ENCODE data around the gene TTN.
"Not testable (repeated sequence)": the region's sequence is repeated elsewhere in the genome, so short reads cannot be mapped to it uniquely, and the experiment has no call there.

The TTN gene

DNA sequence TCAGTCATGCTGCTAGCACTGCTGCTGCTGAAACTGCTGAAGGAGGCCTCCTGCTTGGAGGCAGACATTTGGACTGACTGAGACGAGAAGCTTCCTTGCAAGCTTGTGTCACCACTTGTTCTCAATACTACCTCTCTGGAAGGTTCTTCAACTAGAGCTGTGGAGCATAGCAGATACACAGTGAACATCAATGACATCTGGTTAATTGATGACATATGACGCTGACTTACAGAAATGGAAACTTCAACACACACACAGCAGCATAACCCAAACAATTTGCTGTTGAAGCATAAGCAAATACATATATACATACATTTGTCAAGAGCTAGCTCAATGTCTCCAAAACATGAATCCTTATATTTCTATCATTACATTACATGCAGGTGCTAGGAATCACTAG lies 279.6 kb downstream of the TTN start:
- no peak for DNase-seq
- in situ Hi-C loops (cut with HindIII; ENCODE audit: low pct_ligation_motif_present, low sequenced_read_pairs) = no loop called here
- no peaks in the 10 kb centered on the region for H3K36me3 ChIP-seq (replicated peaks)
- no peaks in the 10 kb centered on the region for H3K27me3 ChIP-seq (replicated peaks)
- TF ChIP-seq, protein P1, sequence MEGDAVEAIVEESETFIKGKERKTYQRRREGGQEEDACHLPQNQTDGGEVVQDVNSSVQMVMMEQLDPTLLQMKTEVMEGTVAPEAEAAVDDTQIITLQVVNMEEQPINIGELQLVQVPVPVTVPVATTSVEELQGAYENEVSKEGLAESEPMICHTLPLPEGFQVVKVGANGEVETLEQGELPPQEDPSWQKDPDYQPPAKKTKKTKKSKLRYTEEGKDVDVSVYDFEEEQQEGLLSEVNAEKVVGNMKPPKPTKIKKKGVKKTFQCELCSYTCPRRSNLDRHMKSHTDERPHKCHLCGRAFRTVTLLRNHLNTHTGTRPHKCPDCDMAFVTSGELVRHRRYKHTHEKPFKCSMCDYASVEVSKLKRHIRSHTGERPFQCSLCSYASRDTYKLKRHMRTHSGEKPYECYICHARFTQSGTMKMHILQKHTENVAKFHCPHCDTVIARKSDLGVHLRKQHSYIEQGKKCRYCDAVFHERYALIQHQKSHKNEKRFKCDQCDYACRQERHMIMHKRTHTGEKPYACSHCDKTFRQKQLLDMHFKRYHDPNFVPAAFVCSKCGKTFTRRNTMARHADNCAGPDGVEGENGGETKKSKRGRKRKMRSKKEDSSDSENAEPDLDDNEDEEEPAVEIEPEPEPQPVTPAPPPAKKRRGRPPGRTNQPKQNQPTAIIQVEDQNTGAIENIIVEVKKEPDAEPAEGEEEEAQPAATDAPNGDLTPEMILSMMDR (IDR thresholded peaks at IDR 0.05; ENCODE audit: low read depth, low read length, missing control alignments) = no peak
- no peak overlapping the region for H3K4me3 ChIP-seq (ENCODE audit: low read depth, low read length)
- H3K27ac ChIP-seq = no peak overlapping the region

DNA sequence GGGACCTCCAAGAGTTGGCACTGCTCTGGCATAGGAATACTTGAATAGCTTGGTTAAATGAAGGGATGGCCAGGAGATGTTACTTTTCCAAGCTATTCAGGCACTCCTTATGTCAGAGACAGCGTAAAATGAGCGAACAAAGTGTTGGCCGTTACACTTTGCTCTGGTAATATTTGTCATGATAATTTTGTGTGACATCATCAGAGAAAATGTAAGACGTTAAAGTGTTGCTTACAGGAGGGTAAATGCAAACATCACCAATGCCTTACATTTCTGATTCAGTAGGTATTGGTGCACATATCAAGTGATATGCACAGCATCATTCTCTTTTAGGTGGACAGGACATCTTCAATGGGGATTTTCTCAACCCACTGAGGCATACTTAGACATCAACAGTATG lies 281.0 kb downstream of the TTN start:
- no peak overlapping the region for H3K4me3 ChIP-seq (ENCODE audit: low read depth, low read length)
- H3K27ac ChIP-seq = no peak overlapping the region
- in situ Hi-C loops (cut with HindIII; ENCODE audit: low pct_ligation_motif_present, low sequenced_read_pairs) = no loop called here
- no peaks in the 10 kb centered on the region for H3K36me3 ChIP-seq (replicated peaks)
- TF ChIP-seq, protein P1 (IDR thresholded peaks at IDR 0.05; ENCODE audit: low read depth, low read length, missing control alignments) = no peak
- no peaks in the 10 kb centered on the region for H3K27me3 ChIP-seq (replicated peaks)
- no peak for DNase-seq

DNA sequence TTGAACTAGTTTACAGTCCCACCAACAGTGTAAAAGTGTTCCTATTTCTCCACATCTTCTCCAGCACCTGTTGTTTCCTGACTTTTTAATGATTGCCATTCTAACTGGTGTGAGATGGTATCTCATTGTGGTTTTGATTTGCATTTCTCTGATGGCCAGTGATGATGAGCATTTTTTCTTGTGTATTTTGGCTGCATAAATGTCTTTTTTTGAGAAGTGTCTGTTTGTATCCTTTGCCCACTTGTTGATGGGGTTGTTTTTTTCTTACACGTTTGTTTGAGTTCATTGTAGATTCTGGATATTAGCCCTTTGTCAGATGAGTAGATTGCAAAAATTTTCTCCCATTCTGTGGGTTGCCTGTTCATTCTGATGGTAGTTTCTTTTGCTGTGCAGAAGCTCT lies 281.8 kb downstream of the TTN start:
- H3K27me3 ChIP-seq (replicated peaks); H3K27ac ChIP-seq; DNase-seq; H3K4me3 ChIP-seq (ENCODE audit: low read depth, low read length); H3K36me3 ChIP-seq (replicated peaks); in situ Hi-C loops (cut with HindIII; ENCODE audit: low pct_ligation_motif_present, low sequenced_read_pairs): not testable (repeated sequence)

DNA sequence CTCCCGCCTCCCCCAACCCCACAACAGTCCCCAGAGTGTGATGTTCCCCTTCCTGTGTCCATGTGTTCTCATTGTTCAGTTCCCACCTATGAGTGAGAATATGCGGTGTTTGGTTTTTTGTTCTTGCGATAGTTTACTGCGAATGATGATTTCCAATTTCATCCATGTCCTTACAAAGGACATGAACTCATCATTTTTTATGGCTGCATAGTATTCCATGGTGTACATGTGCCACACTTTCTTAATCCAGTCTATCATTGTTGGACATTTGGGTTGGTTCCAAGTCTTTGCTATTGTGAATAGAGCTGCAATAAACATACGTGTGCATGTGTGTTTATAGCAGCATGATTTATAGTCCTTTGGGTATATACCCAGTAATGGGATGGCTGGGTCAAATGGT lies 282.2 kb downstream of the TTN start:
- DNase-seq; H3K27ac ChIP-seq; H3K36me3 ChIP-seq (replicated peaks); H3K27me3 ChIP-seq (replicated peaks); in situ Hi-C loops (cut with HindIII; ENCODE audit: low pct_ligation_motif_present, low sequenced_read_pairs); H3K4me3 ChIP-seq (ENCODE audit: low read depth, low read length): not testable (repeated sequence)

DNA sequence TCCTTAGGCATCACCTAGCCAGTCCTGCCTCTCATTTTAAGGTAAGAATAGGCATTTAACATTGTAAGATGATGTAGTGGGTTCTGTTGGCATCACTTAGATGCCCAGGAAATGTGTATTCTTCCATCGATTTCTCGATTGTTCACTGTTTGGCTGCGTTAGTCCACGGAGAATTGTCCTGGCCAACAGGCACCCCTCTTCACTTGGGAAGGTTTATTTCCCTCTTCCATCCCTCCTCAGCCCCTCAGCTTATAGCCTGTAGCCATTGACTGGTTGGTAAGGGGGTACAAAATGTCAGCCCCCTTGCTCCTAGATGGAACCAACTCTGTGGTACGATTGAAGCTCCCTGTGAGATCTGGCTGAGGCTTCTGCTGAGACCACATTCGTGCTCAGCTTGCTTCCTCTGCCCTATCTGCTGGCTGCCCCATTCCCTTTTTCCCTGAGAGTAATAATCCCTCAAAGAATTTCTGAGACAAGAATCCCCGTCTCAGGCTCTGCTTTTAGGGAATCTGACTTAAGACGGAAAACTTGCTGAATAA lies 283.6 kb downstream of the TTN start:
- TF ChIP-seq, protein P1 (IDR thresholded peaks at IDR 0.05; ENCODE audit: low read depth, low read length, missing control alignments) = no peak
- in situ Hi-C loops (cut with HindIII; ENCODE audit: low pct_ligation_motif_present, low sequenced_read_pairs) = no loop called here
- Histone ChIP-seq H3K36me3 (replicated peaks) (peaks cover under 1% of the 10 kb centered on the region), H3K27ac (no peak overlapping the region), H3K4me3 (ENCODE audit: low read depth, low read length) (peak overlapping the region; percentile 77), H3K27me3 (replicated peaks) (no peaks in the 10 kb centered on the region)
- no peak for DNase-seq

DNA sequence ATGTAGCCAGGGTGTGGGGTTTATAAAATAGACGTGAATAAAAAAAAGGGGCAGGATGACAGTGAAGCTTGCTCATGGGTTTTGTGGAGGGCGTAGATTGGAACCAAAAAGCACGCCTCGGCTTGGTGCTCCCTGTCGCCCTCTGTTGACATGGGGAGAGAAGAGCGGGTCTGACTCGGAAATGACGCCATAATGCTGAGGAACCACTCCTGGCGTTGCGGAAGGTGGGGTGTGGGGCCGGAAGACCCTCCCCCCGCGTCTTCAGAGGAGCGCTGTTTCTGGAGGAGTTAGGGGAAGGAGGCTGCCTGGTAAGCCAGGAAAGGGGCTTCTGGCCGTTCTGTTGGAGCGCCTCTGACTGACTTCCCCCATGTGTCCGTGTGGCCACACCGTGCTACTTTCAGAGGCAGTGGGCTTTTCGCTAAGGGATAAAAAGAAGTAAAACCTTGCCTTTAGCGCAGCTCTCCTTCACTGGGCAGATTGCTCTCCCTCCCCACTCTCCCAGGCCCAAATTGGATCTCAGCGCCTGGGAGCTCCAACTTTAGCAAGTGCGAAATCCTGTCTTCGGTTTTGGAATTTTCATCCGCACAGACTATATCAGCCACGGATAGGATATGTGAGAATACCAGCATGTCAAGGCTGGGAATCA lies 284.1 kb downstream of the TTN start:
- TF ChIP-seq, protein P1 (IDR thresholded peaks at IDR 0.05; ENCODE audit: low read depth, low read length, missing control alignments) = peak; percentile 91

More for the DNA sequence above, 284.1 kb downstream of the TTN start:
- in situ Hi-C loops (cut with HindIII; ENCODE audit: low pct_ligation_motif_present, low sequenced_read_pairs) = no loop called here
- Histone ChIP-seq H3K36me3 (replicated peaks) (peaks cover 4% of the 10 kb centered on the region), H3K27me3 (replicated peaks) (no peaks in the 10 kb centered on the region), H3K27ac (peak overlapping the region; percentile 16), H3K4me3 (ENCODE audit: low read depth, low read length) (peak overlapping the region; percentile 77)
- peak; percentile 70 for DNase-seq
